T-cell (primary cell): ENCODE measurements around the gene FCSK. TPM values are rescaled to one million over a fixed set of nuclear protein-coding genes. Genes with fewer than 3 reads are reported as not detected.

Experiments
- ATAC-seq, 4 experiments: fragments of 200-7000 bp in 3 of 4; fragments of 150-1000 bp in 1 of 4; cut with Tn5 transposase; replicated peaks in 1 of 4; 1 replicate in 3 of 4; 2 replicates in 1 of 4; pipeline ENCODE4 v1.10.0; 2021; ENCODE audit warnings: moderate library complexity in 3 of 4, mild to moderate bottlenecking in 2 of 4, moderate number of reproducible peaks in 1 of 4
- CTCF ChIA-PET, 2 donors: fragments of 300-600 bp; sonication (Branson Sonifier 250); formaldehyde crosslinking; loops; one replicate each; lab custom pipeline; 2022; ENCODE audit warnings: antibody characterized with exemption in 2 of 2; lab: Charles Lee
- POLR2A ChIA-PET, 2 donors: fragments of 300-600 bp; sonication (Branson Sonifier 250); formaldehyde crosslinking; loops; one replicate each; lab custom pipeline; 2022; ENCODE audit warnings: antibody characterized with exemption in 2 of 2; lab: Charles Lee
- DNase-seq, 35 experiments: peaks; one replicate each; pipeline versions ENCODE4 v3.0.0 to v3.0.0-alpha.2; 2013 to 2023
- H3K27ac ChIP-seq: one replicate; pipeline ENCODE4 v1.5.1; 2013; ENCODE audit warnings: low read length
- H3K27me3 ChIP-seq, 2 experiments: replicated peaks in 1 of 2; 1 replicate in 1 of 2; 2 replicates in 1 of 2; pipeline versions ENCODE4 v1.6.1 to v1.7.0; 2013; ENCODE audit warnings: low read length in 1 of 2, mixed read lengths in 1 of 2; ENCODE audit not compliant: control insufficient read depth in 2 of 2, insufficient read depth in 2 of 2; ENCODE audit errors: extremely low read depth in 1 of 2
- H3K36me3 ChIP-seq, 2 donors: 1 replicate in 1 of 2; 2 replicates in 1 of 2; pipeline versions ENCODE4 v1.6.1 to v1.7.0; 2013; ENCODE audit warnings: low read length in 1 of 2; ENCODE audit not compliant: control insufficient read depth in 2 of 2, insufficient read depth in 1 of 2; ENCODE audit errors: extremely low read depth in 1 of 2
- H3K4me1 ChIP-seq, 2 experiments: 1 replicate in 1 of 2; 2 replicates in 1 of 2; pipeline versions ENCODE4 v1.6.1 to v1.7.0; 2013; ENCODE audit warnings: low read length in 2 of 2, mixed read lengths in 1 of 2; ENCODE audit not compliant: insufficient read depth in 2 of 2, control insufficient read depth in 1 of 2; ENCODE audit errors: extremely low read depth in 1 of 2
- H3K4me3 ChIP-seq, 2 donors: 1 replicate in 1 of 2; 2 replicates in 1 of 2; pipeline versions ENCODE4 v1.5.1 to v1.7.0; 2013; ENCODE audit warnings: mild to moderate bottlenecking in 2 of 2, low read length in 1 of 2, moderate library complexity in 1 of 2; ENCODE audit not compliant: control insufficient read depth in 1 of 2; ENCODE audit errors: extremely low read depth in 1 of 2
- H3K9me3 ChIP-seq: 2 replicates; pipeline ENCODE4 v1.7.0; 2013
- H3K27ac Mint-ChIP-seq, 2 donors: one replicate each; pipeline ENCODE4 v1.8.0; 2020 to 2021; ENCODE audit warnings: mild to moderate bottlenecking in 2 of 2, mixed read lengths in 2 of 2
- H3K27me3 Mint-ChIP-seq, 2 donors: one replicate each; pipeline ENCODE4 v1.8.0; 2021 to 2022; ENCODE audit warnings: mixed read lengths in 2 of 2
- H3K36me3 Mint-ChIP-seq: one replicate; pipeline ENCODE4 v1.8.0; 2021; ENCODE audit warnings: mixed read lengths
- H3K4me1 Mint-ChIP-seq, 3 donors: one replicate each; pipeline ENCODE4 v1.8.0; 2020 to 2022; ENCODE audit warnings: mixed read lengths in 3 of 3, mild to moderate bottlenecking in 1 of 3
- H3K4me3 Mint-ChIP-seq, 3 donors: one replicate each; pipeline ENCODE4 v1.8.0; 2020 to 2022; ENCODE audit warnings: mild to moderate bottlenecking in 3 of 3, mixed read lengths in 3 of 3, moderate library complexity in 3 of 3
- H3K9me3 Mint-ChIP-seq, 3 donors: one replicate each; pipeline ENCODE4 v1.8.0; 2020 to 2022; ENCODE audit warnings: mixed read lengths in 3 of 3
- WGBS: methylation state at CpG from one replicate; pipeline ENCODE4 v1.1.5; 2013; ENCODE audit warnings: missing lambda C conversion rate; ENCODE audit not compliant: insufficient coverage; 5-methylcytosine and 5-hydroxymethylcytosine counted together
- total RNA-seq, 35 experiments: library from RNA in 6 of 35; stranded (reverse) in 6 of 35; fragments of 120-200 nt in 1 of 35; gene quantifications; one replicate each; pipeline versions ENCODE4 v1.2.1 to v1.2.4 and lab custom pipeline; 2013 to 2026

The FCSK gene
- total RNA-seq, 5 donors from 2014 or later (not counting 1 experiment from before 2014, with no cell fraction given) = 28.7 to 43.4 (median 37.9) TPM

- H3K4me3 ChIP-seq = no peak overlapping the region
- Mint-ChIP-seq H3K4me3 (no peak overlapping the region), H3K9me3 (no peaks in the 10 kb centered on the region), H3K36me3 (peaks cover 11% of the 10 kb centered on the region), H3K27me3 (no peaks in the 10 kb centered on the region), H3K27ac (no peak overlapping the region), H3K4me1 (no peaks in the 10 kb centered on the region)
- CTCF ChIA-PET = no interaction called here
- no peak overlapping the region for H3K27ac ChIP-seq
- H3K27me3 ChIP-seq = no peaks in the 10 kb centered on the region
- DNase-seq = no peak
- H3K36me3 ChIP-seq = peaks cover 19 to 22% of the 10 kb centered on the region in 2 donors
- H3K4me1 ChIP-seq = no peaks in the 10 kb centered on the region
- no peak for ATAC-seq
- POLR2A ChIA-PET = no interaction called here
- 94% methylated on average over 6 of the region's 8 CpGs for WGBS
- no peaks in the 10 kb centered on the region for H3K9me3 ChIP-seq
These were observed 13.2 kb downstream of the FCSK start for GRCh38 chr16:70467608-70468007.

GRCh38 chr16:70468776-70469525, 14.6 kb downstream of the FCSK start:
- H3K4me3 Mint-ChIP-seq = no peak overlapping the region
- no peaks in the 10 kb centered on the region for H3K4me1 ChIP-seq
- no peaks in the 10 kb centered on the region for H3K27me3 Mint-ChIP-seq
- POLR2A ChIA-PET = no interaction called here
- H3K9me3 Mint-ChIP-seq = no peaks in the 10 kb centered on the region
- H3K4me1 Mint-ChIP-seq = no peaks in the 10 kb centered on the region
- H3K27ac ChIP-seq = no peak overlapping the region
- DNase-seq (no peak), ATAC-seq (no peak)
- peaks cover 12% of the 10 kb centered on the region for H3K36me3 Mint-ChIP-seq
- no peak overlapping the region for H3K4me3 ChIP-seq
- H3K27ac Mint-ChIP-seq = no peak overlapping the region
- WGBS = 87% methylated on average over 6 of the region's 16 CpGs
- no peaks in the 10 kb centered on the region for H3K9me3 ChIP-seq
- H3K27me3 ChIP-seq = no peaks in the 10 kb centered on the region
- CTCF ChIA-PET = no interaction called here
- H3K36me3 ChIP-seq = peaks cover 10 to 24% of the 10 kb centered on the region in 2 donors

GRCh38 chr16:70470141-70470926, 15.9 kb downstream of the FCSK start:
- ATAC-seq (no peak), DNase-seq (no peak)
- H3K36me3 Mint-ChIP-seq = peaks cover 8% of the 10 kb centered on the region
- H3K27ac Mint-ChIP-seq = no peak overlapping the region
- no peak overlapping the region for H3K4me3 Mint-ChIP-seq
- ChIA-PET CTCF (interaction anchor here in 1 of 2 donors (0.6 kb wide), 2 partner anchors 60 to 62 kb away, joined by 3 to 4 read pairs; no protein-coding TSS in a partner anchor), POLR2A (no interaction called here)
- Histone ChIP-seq H3K4me3 (no peak overlapping the region), H3K36me3 (peaks cover 16 to 23% of the 10 kb centered on the region in 2 donors), H3K9me3 (no peaks in the 10 kb centered on the region), H3K4me1 (no peaks in the 10 kb centered on the region), H3K27me3 (no peaks in the 10 kb centered on the region), H3K27ac (no peak overlapping the region)
- no peaks in the 10 kb centered on the region for H3K9me3 Mint-ChIP-seq
- WGBS = 98% methylated on average over 8 of the region's 10 CpGs
- H3K4me1 Mint-ChIP-seq = no peaks in the 10 kb centered on the region
- no peaks in the 10 kb centered on the region for H3K27me3 Mint-ChIP-seq

GRCh38 chr16:70470927-70471341, 16.5 kb downstream of the FCSK start:
- Histone ChIP-seq H3K27me3 (no peaks in the 10 kb centered on the region), H3K36me3 (peaks cover 17 to 28% of the 10 kb centered on the region in 2 donors), H3K4me1 (no peaks in the 10 kb centered on the region), H3K4me3 (no peak overlapping the region), H3K9me3 (no peaks in the 10 kb centered on the region), H3K27ac (no peak overlapping the region)
- Mint-ChIP-seq H3K27ac (no peak overlapping the region), H3K27me3 (no peaks in the 10 kb centered on the region), H3K9me3 (no peaks in the 10 kb centered on the region), H3K4me1 (no peaks in the 10 kb centered on the region), H3K36me3 (peaks cover 8% of the 10 kb centered on the region), H3K4me3 (no peak overlapping the region)
- 95% methylated on average over 7 of the region's 17 CpGs for WGBS
- ChIA-PET POLR2A (no interaction called here), CTCF (no interaction called here)
- DNase-seq = no peak
- no peak for ATAC-seq

GRCh38 chr16:70472786-70473433, 18.5 kb downstream of the FCSK start:
- no peaks in the 10 kb centered on the region for H3K4me1 ChIP-seq
- Mint-ChIP-seq H3K27ac (no peak overlapping the region), H3K27me3 (no peaks in the 10 kb centered on the region), H3K4me1 (no peaks in the 10 kb centered on the region), H3K4me3 (no peak overlapping the region), H3K36me3 (peaks cover 5% of the 10 kb centered on the region), H3K9me3 (no peaks in the 10 kb centered on the region)
- no peak for ATAC-seq
- 94% methylated on average over 28 of the region's 28 CpGs for WGBS
- CTCF ChIA-PET = interaction anchor here in 1 of 2 donors (0.5 kb wide), 1 partner anchor 14 kb away, joined by 4 read pairs; no protein-coding TSS in a partner anchor
- no peak for DNase-seq
- no peaks in the 10 kb centered on the region for H3K27me3 ChIP-seq
- H3K9me3 ChIP-seq = no peaks in the 10 kb centered on the region
- no peak overlapping the region for H3K4me3 ChIP-seq
- POLR2A ChIA-PET = no interaction called here
- no peak overlapping the region for H3K27ac ChIP-seq
- H3K36me3 ChIP-seq = peaks cover 20 to 28% of the 10 kb centered on the region in 2 donors
